PC-3 (cell line): ENCODE data around the gene TRABD. TPM values are rescaled to one million over a fixed set of nuclear protein-coding genes. Genes with fewer than 3 reads are reported as not detected.

Experiments
- ATAC-seq: fragments of 200-7000 bp; cut with Tn5 transposase; 2 replicates; pipeline ENCODE4 v1.9.1; 2020; ENCODE audit warnings: mild to moderate bottlenecking, moderate library complexity
- BruUV-seq: library from RNA; stranded (reverse); fragments of 400-500 nt; replicated peaks from 2 replicates; lab custom pipeline; 2021; lab: Mats Ljungman, UMichigan
- CTCF ChIA-PET: fragments of 300-600 bp; sonication (Branson Sonifier 250); formaldehyde crosslinking; loops from one replicate; lab custom pipeline; 2022; ENCODE audit warnings: antibody characterized with exemption; lab: Charles Lee
- POLR2A ChIA-PET: fragments of 300-600 bp; sonication (Branson Sonifier 250); formaldehyde crosslinking; loops from one replicate; lab custom pipeline; 2022; ENCODE audit warnings: antibody characterized with exemption; ENCODE audit not compliant: unreplicated experiment; lab: Charles Lee
- DNase-seq: peaks from one replicate; pipeline ENCODE4 v3.0.0-alpha.2; 2015
- H2AFZ ChIP-seq: fragments of 300-600 bp; sonication (generic); 2 replicates; pipeline ENCODE4 v1.6.0; 2016; ENCODE audit warnings: antibody characterized with exemption, low read length
- H3F3A ChIP-seq: fragments of 300-600 bp; sonication (generic); one replicate; pipeline ENCODE4 v1.6.0; 2017; ENCODE audit warnings: antibody characterized with exemption, low read length, control low read depth, mild to moderate bottlenecking; ENCODE audit not compliant: unreplicated experiment
- H3K27ac ChIP-seq: fragments of 300-600 bp; sonication (generic); 2 replicates; pipeline ENCODE4 v1.5.1; 2016; ENCODE audit warnings: mild to moderate bottlenecking, low read length
- H3K27me3 ChIP-seq: fragments of 300-600 bp; sonication (generic); 2 replicates; pipeline ENCODE4 v1.6.1; 2016; ENCODE audit warnings: low read length, mixed read lengths
- H3K36me3 ChIP-seq: fragments of 300-600 bp; sonication (generic); 2 replicates; pipeline ENCODE4 v1.6.1; 2016; ENCODE audit warnings: low read depth, mixed run types, low read length, mixed read lengths
- H3K4me1 ChIP-seq: fragments of 300-600 bp; sonication (generic); 2 replicates; pipeline ENCODE4 v1.5.1; 2016; ENCODE audit warnings: low read length; ENCODE audit not compliant: insufficient read depth
- H3K4me2 ChIP-seq: fragments of 300-600 bp; sonication (generic); 2 replicates; pipeline ENCODE4 v1.6.0; 2016; ENCODE audit warnings: low read length
- H3K4me3 ChIP-seq: fragments of 300-600 bp; sonication (generic); 2 replicates; pipeline ENCODE4 v1.5.1; 2016; ENCODE audit warnings: mild to moderate bottlenecking, low read length, mixed read lengths
- H3K79me2 ChIP-seq: fragments of 300-600 bp; sonication (generic); 2 replicates; pipeline ENCODE4 v1.6.1; 2017; ENCODE audit warnings: low read length, mixed read lengths
- H3K9ac ChIP-seq: fragments of 300-600 bp; sonication (generic); 2 replicates; pipeline ENCODE4 v1.6.0; 2016; ENCODE audit warnings: mild to moderate bottlenecking, low read length
- H3K9me2 ChIP-seq: fragments of 300-600 bp; sonication (generic); replicated peaks from 2 replicates; pipeline ENCODE4 v1.6.1; 2016; ENCODE audit warnings: mixed run types, low read length, mixed read lengths
- H3K9me3 ChIP-seq: fragments of 300-600 bp; sonication (generic); 2 replicates; pipeline ENCODE4 v1.6.1; 2016; ENCODE audit warnings: low read length, mixed read lengths
- H4K20me1 ChIP-seq: fragments of 300-600 bp; sonication (generic); 2 replicates; pipeline ENCODE4 v1.6.1; 2016; ENCODE audit warnings: low read length, mixed read lengths
- EZH2 ChIP-seq: fragments of 300-600 bp; sonication (generic); IDR thresholded peaks from one replicate; pipeline ENCODE4 v1.6.1; 2017; ENCODE audit warnings: antibody characterized with exemption, mild to moderate bottlenecking, low read length; ENCODE audit not compliant: unreplicated experiment
- EZH2phosphoT487 ChIP-seq: fragments of 300-600 bp; sonication (generic); IDR thresholded peaks from 2 replicates; pipeline ENCODE4 v1.6.1; 2018; ENCODE audit warnings: mild to moderate bottlenecking, antibody characterized with exemption, low read length, borderline replicate concordance
- intact Hi-C: fragments of 100-400 bp; cut with micrococcal nuclease; formaldehyde crosslinking; loops from 2 replicates; pipeline ENCODE4 v1.9.0; 2023
- total RNA-seq: library from RNA; depleted of rRNA; stranded (reverse); fragments of >200 nt; gene quantifications from 2 replicates; pipeline ENCODE4 v1.2.3, GENCODE V29; 2014
- TF ChIP-seq, protein P1 (sequence below): fragments of 300-600 bp; sonication (generic); conservative IDR thresholded peaks from 2 replicates; pipeline ENCODE4 v1.5.1; 2017; ENCODE audit warnings: antibody characterized with exemption, low read depth, mild to moderate bottlenecking, low read length

The TRABD gene
- total RNA-seq, 1 experiment from 2014 or later, result 53.4 TPM

DNA sequence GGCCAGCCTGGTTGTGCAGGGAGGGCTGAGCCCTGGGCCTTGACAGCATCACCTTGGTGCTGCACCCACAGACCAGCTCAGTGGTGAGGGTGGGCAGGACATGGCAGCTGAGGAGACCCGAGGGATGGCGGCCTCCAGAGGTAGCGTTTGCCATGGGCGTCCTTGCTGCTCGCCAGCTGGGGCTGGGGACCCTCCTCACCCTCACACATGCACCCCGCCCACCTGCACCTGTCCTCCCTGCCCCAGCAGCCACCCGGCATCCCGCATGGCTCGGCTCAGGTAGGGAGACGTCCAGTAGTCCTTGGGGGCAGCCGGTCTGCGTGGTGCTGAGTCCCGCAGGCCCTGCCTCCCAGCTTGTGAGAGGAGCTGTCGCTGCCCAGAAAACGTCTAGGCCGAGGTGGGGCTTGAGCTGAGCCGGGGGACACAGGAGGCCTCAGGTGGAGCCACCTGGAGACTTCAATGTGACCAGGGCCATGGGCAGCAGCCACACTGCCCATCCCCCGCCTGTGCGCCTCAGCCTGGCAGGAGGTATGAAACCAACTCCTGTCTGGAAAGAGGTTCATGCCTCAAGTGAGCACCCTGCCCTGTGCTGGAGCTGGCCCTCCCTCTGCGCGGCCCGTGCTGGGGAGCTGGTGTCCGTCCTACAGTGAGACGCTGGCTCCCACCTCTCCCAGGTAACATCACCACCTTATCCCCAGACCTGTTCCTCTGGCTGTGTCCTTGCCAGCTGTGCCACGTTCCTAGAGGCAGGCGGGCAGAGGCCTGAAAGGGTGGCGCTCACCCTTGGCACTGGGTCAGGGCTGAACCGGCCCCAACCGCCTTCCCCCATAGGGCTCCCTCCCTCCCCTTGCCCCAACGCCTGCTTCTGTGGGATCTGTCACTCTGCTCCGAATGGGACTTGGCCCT is 3.3 kb upstream of the TRABD start:
- peaks cover 15% of the 10 kb centered on the region for H3K79me2 ChIP-seq
- no peaks in the 10 kb centered on the region for H3K9me2 ChIP-seq
- ATAC-seq (no peak), DNase-seq (no peak)
- H3K27me3 ChIP-seq, result no peaks in the 10 kb centered on the region
- H4K20me1 ChIP-seq, result no peaks in the 10 kb centered on the region
- no peak overlapping the region for H2AFZ ChIP-seq
- BruUV-seq, result no TSS peak
- intact Hi-C loops, result no loop called here
- H3K4me1 ChIP-seq, result peaks cover 11% of the 10 kb centered on the region
- TF ChIP-seq EZH2phosphoT487, result no peak
- TF ChIP-seq, protein P1, sequence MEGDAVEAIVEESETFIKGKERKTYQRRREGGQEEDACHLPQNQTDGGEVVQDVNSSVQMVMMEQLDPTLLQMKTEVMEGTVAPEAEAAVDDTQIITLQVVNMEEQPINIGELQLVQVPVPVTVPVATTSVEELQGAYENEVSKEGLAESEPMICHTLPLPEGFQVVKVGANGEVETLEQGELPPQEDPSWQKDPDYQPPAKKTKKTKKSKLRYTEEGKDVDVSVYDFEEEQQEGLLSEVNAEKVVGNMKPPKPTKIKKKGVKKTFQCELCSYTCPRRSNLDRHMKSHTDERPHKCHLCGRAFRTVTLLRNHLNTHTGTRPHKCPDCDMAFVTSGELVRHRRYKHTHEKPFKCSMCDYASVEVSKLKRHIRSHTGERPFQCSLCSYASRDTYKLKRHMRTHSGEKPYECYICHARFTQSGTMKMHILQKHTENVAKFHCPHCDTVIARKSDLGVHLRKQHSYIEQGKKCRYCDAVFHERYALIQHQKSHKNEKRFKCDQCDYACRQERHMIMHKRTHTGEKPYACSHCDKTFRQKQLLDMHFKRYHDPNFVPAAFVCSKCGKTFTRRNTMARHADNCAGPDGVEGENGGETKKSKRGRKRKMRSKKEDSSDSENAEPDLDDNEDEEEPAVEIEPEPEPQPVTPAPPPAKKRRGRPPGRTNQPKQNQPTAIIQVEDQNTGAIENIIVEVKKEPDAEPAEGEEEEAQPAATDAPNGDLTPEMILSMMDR, result no peak
- TF ChIP-seq EZH2, result no peak
- ChIA-PET POLR2A (no interaction called here), CTCF (no interaction called here)
- H3K27ac ChIP-seq, result no peak overlapping the region
- H3F3A ChIP-seq, result no peaks in the 10 kb centered on the region
- no peak overlapping the region for H3K4me2 ChIP-seq
- no peak overlapping the region for H3K9ac ChIP-seq
- H3K4me3 ChIP-seq, result no peak overlapping the region
- no peaks in the 10 kb centered on the region for H3K9me3 ChIP-seq
- no peaks in the 10 kb centered on the region for H3K36me3 ChIP-seq

DNA sequence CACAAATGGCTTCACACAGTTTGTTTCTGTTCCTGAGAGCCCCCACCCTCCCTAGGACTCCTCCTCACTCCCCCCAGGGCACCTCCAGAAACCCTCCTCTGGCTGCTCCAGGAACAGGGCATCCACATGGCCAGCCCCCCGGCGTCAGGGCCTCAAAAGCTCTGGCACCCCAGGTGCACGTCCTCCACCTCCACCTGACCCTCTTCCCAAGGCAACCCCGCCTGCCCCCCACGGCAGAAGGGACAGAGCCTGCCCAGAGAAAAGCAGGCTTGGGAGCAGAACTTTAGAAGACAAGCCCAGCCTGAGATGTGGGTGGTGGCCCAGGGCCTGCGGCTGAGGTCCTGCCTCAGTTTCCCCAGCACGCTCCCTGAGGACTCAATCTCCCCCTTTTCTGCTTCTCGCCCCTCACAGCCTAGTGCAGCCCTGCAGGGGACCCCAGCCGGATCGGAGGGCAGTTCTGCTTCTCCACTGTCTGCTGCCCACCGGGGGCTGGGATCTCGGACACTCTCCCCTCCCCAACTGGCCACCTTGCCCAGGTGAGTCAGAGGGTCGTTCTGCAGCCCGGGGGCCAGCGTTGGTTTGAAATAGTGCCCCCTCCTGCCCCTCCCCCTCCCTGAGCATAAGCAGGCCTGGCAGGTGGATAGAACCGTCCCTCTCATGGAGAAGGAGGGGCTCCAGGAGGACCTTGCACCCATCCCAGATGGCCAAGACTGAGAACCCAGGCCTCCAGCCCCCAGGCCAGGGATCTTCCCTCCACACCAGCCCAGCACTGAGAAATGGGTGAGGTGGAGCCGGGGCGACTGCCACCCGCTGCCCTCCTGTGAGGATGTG is 2.4 kb upstream of the TRABD start:
- Histone ChIP-seq H3K27me3 (no peaks in the 10 kb centered on the region), H4K20me1 (no peaks in the 10 kb centered on the region), H3F3A (no peaks in the 10 kb centered on the region), H2AFZ (no peak overlapping the region), H3K36me3 (no peaks in the 10 kb centered on the region), H3K9ac (no peak overlapping the region), H3K4me1 (peaks cover 11% of the 10 kb centered on the region), H3K27ac (no peak overlapping the region), H3K79me2 (peaks cover 21% of the 10 kb centered on the region), H3K9me3 (no peaks in the 10 kb centered on the region), H3K4me2 (no peak overlapping the region), H3K4me3 (no peak overlapping the region), H3K9me2 (no peaks in the 10 kb centered on the region)
- ChIA-PET POLR2A (no interaction called here), CTCF (no interaction called here)
- intact Hi-C loops, result no loop called here
- ATAC-seq (no peak), DNase-seq (no peak)
- BruUV-seq, result no TSS peak
- TF ChIP-seq EZH2phosphoT487, result no peak

DNA sequence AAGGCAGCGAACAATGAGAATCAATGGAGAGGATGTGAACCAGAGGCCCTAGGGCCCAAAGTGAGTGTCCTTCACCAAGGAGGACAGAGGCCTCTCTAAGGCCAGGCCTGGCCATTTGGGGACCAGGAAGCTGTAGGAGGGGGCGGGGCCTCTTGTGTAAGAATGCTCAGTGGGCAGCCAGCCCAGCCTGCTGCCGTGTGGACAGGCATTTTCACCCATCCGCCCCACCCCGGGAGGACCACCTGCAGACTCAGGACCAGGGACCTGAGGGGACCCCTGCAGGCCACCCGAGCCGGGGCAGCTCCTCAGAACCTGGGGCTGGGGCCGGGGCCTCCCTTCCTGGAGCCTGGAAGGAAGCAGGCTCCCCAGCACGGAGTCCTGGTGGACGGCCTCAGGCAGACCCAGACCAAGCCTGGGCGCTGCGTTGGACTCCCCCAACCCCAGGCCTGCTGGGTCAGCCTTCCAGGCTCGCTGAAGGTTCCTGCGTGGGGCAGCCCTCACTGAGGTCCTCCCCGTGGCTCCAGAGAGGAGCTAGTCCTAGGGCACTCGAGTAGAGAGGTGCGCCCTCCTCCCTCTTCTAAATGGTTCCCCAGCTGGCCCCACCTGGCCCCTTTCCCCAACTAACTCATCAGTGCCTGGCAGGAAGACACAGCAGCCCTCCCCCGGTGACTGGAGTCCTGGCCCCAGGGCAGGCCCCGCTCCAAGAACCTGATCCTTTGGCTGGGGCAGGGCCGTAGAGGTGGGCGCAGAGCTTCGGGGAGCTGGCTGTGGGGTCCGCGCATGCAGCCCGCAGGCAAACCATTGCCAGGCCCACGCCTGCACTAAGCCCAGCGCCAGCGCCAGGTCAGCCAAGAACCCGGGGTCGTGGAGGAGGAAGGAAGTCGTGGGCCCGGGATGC is 1.5 kb upstream of the TRABD start:
- ATAC-seq (no peak), DNase-seq (peak; percentile 13)
- ChIA-PET CTCF (no interaction called here), POLR2A (no interaction called here)
- Histone ChIP-seq H3K79me2 (peaks cover 30% of the 10 kb centered on the region), H2AFZ (no peak overlapping the region), H3K4me1 (peaks cover 16% of the 10 kb centered on the region), H3K4me2 (no peak overlapping the region), H3K9me2 (no peaks in the 10 kb centered on the region), H3K36me3 (no peaks in the 10 kb centered on the region), H3K27me3 (no peaks in the 10 kb centered on the region), H3F3A (no peaks in the 10 kb centered on the region), H4K20me1 (no peaks in the 10 kb centered on the region), H3K27ac (no peak overlapping the region), H3K9ac (no peak overlapping the region), H3K9me3 (no peaks in the 10 kb centered on the region), H3K4me3 (no peak overlapping the region)
- BruUV-seq, result no TSS peak
- intact Hi-C loops, result no loop called here
- no peak for TF ChIP-seq EZH2
- TF ChIP-seq, protein P1, result no peak
- no peak for TF ChIP-seq EZH2phosphoT487
